Epithelial cell of esophagus (primary cell): ENCODE results near the gene NAPB.

Source experiments
- DNase-seq: peaks from one replicate; pipeline ENCODE4 v3.0.0; 2010; ENCODE audit warnings: low read depth
- H3K4me3 ChIP-seq: 2 replicates; pipeline ENCODE4 v1.5.1; 2011; ENCODE audit warnings: mild to moderate bottlenecking, low read length, control low read depth
- CTCF ChIP-seq: IDR thresholded peaks from 2 replicates; pipeline ENCODE4 v1.5.1; 2011; ENCODE audit warnings: low read depth, mild to moderate bottlenecking, low read length, control low read depth, inconsistent platforms; ENCODE audit not compliant: insufficient read depth; ENCODE audit errors: missing control alignments

NAPB gene

GRCh38 chr20:23347791-23348190 lies 73.5 kb downstream of the NAPB start:
- no peak overlapping the region for H3K4me3 ChIP-seq
- no peak for DNase-seq
- no peak for TF ChIP-seq CTCF

- DNase-seq = no peak
- no peak overlapping the region for H3K4me3 ChIP-seq
Measured at GRCh38 chr20:23346002-23346401, 75.3 kb downstream of the NAPB start.

GRCh38 chr20:23344336-23344735 lies 77.0 kb downstream of the NAPB start:
- no peak for DNase-seq
- H3K4me3 ChIP-seq = no peak overlapping the region
- no peak for TF ChIP-seq CTCF

More at GRCh38 chr20:23346002-23346401, 75.3 kb downstream of the NAPB start:
- TF ChIP-seq CTCF = no peak

GRCh38 chr20:23343590-23343989 lies 77.7 kb downstream of the NAPB start:
- no peak for TF ChIP-seq CTCF
- DNase-seq = no peak
- H3K4me3 ChIP-seq = no peak overlapping the region

GRCh38 chr20:23341073-23341472 lies 80.2 kb downstream of the NAPB start:
- no peak overlapping the region for H3K4me3 ChIP-seq
- no peak for DNase-seq
- TF ChIP-seq CTCF = no peak

- TF ChIP-seq CTCF = peak; percentile 82
- DNase-seq = peak; percentile 84
- H3K4me3 ChIP-seq = no peak overlapping the region
Measured at GRCh38 chr20:23340524-23340923, 80.8 kb downstream of the NAPB start.

- no peak overlapping the region for H3K4me3 ChIP-seq
- DNase-seq = no peak
- no peak for TF ChIP-seq CTCF
Measured at GRCh38 chr20:23339986-23340385, 81.3 kb downstream of the NAPB start.
